ENCODE results near the gene SGCD.

GRCh38 chr5:156359476-156359875, 32.5 kb downstream of the SGCD start:
- TF ChIP-seq POLR2A (IDR thresholded peaks at IDR 0.05) (no peak), CTCF (IDR thresholded peaks at IDR 0.05) (no peak)
